Measurements from ENCODE around the gene KIAA0319L. TPM values are rescaled to one million over a fixed set of nuclear protein-coding genes. Genes with fewer than 3 reads are reported as not detected.

KIAA0319L gene
- total RNA-seq, 2 donors from 2014 or later, result 62.5 to 95.0 TPM

GRCh38 chr1:35441926-35442579 is 115.2 kb downstream of the KIAA0319L start:
- no peak overlapping the region for H3K4me3 ChIP-seq
- no peaks in the 10 kb centered on the region for H3K4me1 ChIP-seq
- no peaks in the 10 kb centered on the region for H3K9me3 ChIP-seq
- TF ChIP-seq, protein P1, sequence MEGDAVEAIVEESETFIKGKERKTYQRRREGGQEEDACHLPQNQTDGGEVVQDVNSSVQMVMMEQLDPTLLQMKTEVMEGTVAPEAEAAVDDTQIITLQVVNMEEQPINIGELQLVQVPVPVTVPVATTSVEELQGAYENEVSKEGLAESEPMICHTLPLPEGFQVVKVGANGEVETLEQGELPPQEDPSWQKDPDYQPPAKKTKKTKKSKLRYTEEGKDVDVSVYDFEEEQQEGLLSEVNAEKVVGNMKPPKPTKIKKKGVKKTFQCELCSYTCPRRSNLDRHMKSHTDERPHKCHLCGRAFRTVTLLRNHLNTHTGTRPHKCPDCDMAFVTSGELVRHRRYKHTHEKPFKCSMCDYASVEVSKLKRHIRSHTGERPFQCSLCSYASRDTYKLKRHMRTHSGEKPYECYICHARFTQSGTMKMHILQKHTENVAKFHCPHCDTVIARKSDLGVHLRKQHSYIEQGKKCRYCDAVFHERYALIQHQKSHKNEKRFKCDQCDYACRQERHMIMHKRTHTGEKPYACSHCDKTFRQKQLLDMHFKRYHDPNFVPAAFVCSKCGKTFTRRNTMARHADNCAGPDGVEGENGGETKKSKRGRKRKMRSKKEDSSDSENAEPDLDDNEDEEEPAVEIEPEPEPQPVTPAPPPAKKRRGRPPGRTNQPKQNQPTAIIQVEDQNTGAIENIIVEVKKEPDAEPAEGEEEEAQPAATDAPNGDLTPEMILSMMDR (IDR thresholded peaks at IDR 0.05), result no peak
- H3K27me3 ChIP-seq, result no peaks in the 10 kb centered on the region
- H3K36me3 ChIP-seq, result peaks cover 88% of the 10 kb centered on the region
- no peak for DNase-seq (ENCODE audit: low spot score)
- no peak overlapping the region for H3K27ac ChIP-seq

DNA sequence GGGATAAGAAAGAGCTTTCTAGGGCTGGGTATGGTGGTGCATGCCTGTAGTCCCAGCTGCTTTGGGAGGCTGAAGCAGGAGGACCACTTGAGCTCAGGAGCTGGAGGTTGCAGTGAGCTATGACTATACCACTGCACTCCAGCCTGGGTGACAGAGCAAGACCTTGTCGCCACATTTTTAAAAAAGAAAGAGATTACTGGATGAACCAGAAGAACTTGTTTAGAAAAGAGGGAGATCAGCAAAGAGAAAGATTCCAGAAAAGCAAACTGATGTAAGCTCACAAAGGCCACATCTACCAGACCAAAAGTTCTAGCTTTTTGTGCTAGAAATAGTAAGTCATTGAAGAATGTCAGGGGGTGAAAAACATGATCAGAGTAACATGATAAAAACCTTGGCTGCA is 117.6 kb downstream of the KIAA0319L start:
- Histone ChIP-seq H3K4me3 (no peak overlapping the region), H3K4me1 (no peaks in the 10 kb centered on the region), H3K36me3 (peaks cover 88% of the 10 kb centered on the region), H3K27me3 (no peaks in the 10 kb centered on the region), H3K27ac (no peak overlapping the region), H3K9me3 (no peaks in the 10 kb centered on the region)
- DNase-seq (ENCODE audit: low spot score), result no peak
- TF ChIP-seq, protein P1 (IDR thresholded peaks at IDR 0.05), result no peak

- no peak overlapping the region for H3K27ac ChIP-seq
- H3K4me1 ChIP-seq, result no peaks in the 10 kb centered on the region
- no peaks in the 10 kb centered on the region for H3K27me3 ChIP-seq
- no peak overlapping the region for H3K4me3 ChIP-seq
- peaks cover 78% of the 10 kb centered on the region for H3K36me3 ChIP-seq
- no peak for DNase-seq (ENCODE audit: low spot score)
- H3K9me3 ChIP-seq, result no peaks in the 10 kb centered on the region
- TF ChIP-seq, protein P1 (IDR thresholded peaks at IDR 0.05), result no peak
Measured at GRCh38 chr1:35437200-35437599, 120.0 kb downstream of the KIAA0319L start.

DNA sequence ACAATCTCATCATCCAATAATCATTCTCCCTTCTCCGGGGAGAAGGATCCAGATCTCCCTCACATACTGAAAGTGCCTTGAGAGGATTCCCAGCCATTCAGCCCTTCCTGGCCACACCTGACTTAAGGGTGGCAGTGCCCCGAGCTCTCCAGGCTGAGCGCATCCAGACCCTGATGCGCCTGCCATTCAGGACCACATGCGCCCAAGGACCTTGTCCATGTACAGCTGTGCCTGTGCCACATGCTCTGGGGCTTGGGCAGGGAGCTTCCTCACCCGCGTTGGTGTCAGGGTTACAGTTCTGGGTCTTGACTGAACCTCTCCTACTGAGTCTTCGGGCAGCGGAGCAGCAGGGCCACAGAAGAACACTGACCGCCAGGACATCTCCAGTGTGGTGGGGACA is 121.1 kb downstream of the KIAA0319L start:
- Histone ChIP-seq H3K36me3 (peaks cover 66% of the 10 kb centered on the region), H3K4me3 (no peak overlapping the region), H3K9me3 (no peaks in the 10 kb centered on the region), H3K27ac (no peak overlapping the region), H3K4me1 (no peaks in the 10 kb centered on the region), H3K27me3 (no peaks in the 10 kb centered on the region)
- TF ChIP-seq, protein P1 (IDR thresholded peaks at IDR 0.05), result no peak
- DNase-seq (ENCODE audit: low spot score), result no peak

DNA sequence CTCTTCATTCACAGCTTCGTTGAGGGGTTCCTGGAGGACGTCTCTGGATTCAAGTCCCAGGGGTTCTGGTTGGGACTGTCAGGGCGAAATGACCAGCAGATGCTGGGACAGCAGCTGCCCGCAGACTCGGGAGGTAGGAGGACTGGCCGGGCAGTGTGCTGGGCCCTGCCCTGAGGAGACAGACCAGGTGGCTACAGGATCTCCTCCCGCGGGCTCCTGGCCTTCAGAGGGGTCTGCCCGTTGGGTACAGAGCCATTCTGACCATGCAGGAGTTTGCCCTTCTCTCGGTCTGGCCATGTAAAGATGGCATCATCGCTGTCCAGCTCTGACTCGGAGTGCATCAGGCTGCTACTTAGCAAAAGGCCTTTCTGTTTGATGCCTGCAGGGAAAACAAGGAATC is 122.5 kb downstream of the KIAA0319L start:
- no peaks in the 10 kb centered on the region for H3K4me1 ChIP-seq
- H3K36me3 ChIP-seq, result peaks cover 53% of the 10 kb centered on the region
- no peak for DNase-seq (ENCODE audit: low spot score)
- no peak overlapping the region for H3K27ac ChIP-seq
- H3K27me3 ChIP-seq, result no peaks in the 10 kb centered on the region
- TF ChIP-seq, protein P1 (IDR thresholded peaks at IDR 0.05), result no peak
- no peak overlapping the region for H3K4me3 ChIP-seq
- H3K9me3 ChIP-seq, result no peaks in the 10 kb centered on the region

GRCh38 chr1:35433714-35434113 is 123.5 kb downstream of the KIAA0319L start:
- DNase-seq (ENCODE audit: low spot score), result no peak
- Histone ChIP-seq H3K9me3 (no peaks in the 10 kb centered on the region), H3K36me3 (peaks cover 43% of the 10 kb centered on the region), H3K27ac (no peak overlapping the region), H3K27me3 (no peaks in the 10 kb centered on the region), H3K4me3 (no peak overlapping the region), H3K4me1 (no peaks in the 10 kb centered on the region)
- TF ChIP-seq, protein P1 (IDR thresholded peaks at IDR 0.05), result no peak
